ENCODE results near the gene OR10G6. TPM values are rescaled to one million over a fixed set of nuclear protein-coding genes. Genes with fewer than 3 reads are reported as not detected.

Gene OR10G6
- total RNA-seq, 4 donors from 2014 or later, result not detected

- intact Hi-C loops (cut with DNase I; ENCODE audit: low total_unique reads) (no loop called here), in situ Hi-C loops (cut with MboI; ENCODE audit: low pct_ligation_motif_present in 1 of 4, low pct_unique_long_range_greater_than_20kb in 1 of 4, low sequenced_read_pairs in 3 of 4) (no loop called here)
- Histone ChIP-seq H3K4me1 (no peaks in the 10 kb centered on the region), H3K9me3 (no peaks in the 10 kb centered on the region), H3K27ac (no peak within 1 kb of the TSS), H3K36me3 (no peaks in the 10 kb centered on the region), H3K27me3 (no peaks in the 10 kb centered on the region), H3K4me3 (no peak within 1 kb of the TSS)
- TF ChIP-seq POLR2A (IDR thresholded peaks at IDR 0.05), result no peak
- TF ChIP-seq POLR2AphosphoS5 (IDR thresholded peaks at IDR 0.05), result no peak
- no peak for TF ChIP-seq CTCF (IDR thresholded peaks at IDR 0.05)
- TF ChIP-seq EP300 (IDR thresholded peaks at IDR 0.05; ENCODE audit: low read depth), result no peak
- DNase-seq, result no peak
Measured at GRCh38 chr11:123977731-123978347, 17.1 kb downstream of the OR10G6 start, which contains the start of gene OR10S1. Gene OR10S1 (minus strand): TSS chr11:123977781. CDS start chr11:123977664, 117 bp downstream.

- Histone ChIP-seq H3K9me3 (no peaks in the 10 kb centered on the region), H3K27me3 (no peaks in the 10 kb centered on the region), H3K36me3 (no peaks in the 10 kb centered on the region), H3K27ac (no peak overlapping the region), H3K4me3 (no peak overlapping the region), H3K4me1 (no peaks in the 10 kb centered on the region)
- intact Hi-C loops (cut with DNase I; ENCODE audit: low total_unique reads) (no loop called here), in situ Hi-C loops (cut with MboI; ENCODE audit: low pct_ligation_motif_present in 1 of 4, low pct_unique_long_range_greater_than_20kb in 1 of 4, low sequenced_read_pairs in 3 of 4) (no loop called here)
- no peak for DNase-seq
- no peak for TF ChIP-seq EP300 (IDR thresholded peaks at IDR 0.05; ENCODE audit: low read depth)
- 87 to 88% methylated on average over 4 to 18 of the region's 18 CpGs for WGBS, 2 donors (ENCODE audit: low coverage in 1 of 2)
Measured at GRCh38 chr11:123976770-123977560, 18.0 kb downstream of the OR10G6 start.

GRCh38 chr11:123973816-123974215 is 21.1 kb downstream of the OR10G6 start:
- intact Hi-C loops (cut with DNase I; ENCODE audit: low total_unique reads), result no loop called here
- DNase-seq, result no peak
- TF ChIP-seq POLR2AphosphoS5 (IDR thresholded peaks at IDR 0.05) (no peak), POLR2A (IDR thresholded peaks at IDR 0.05) (no peak), CTCF (IDR thresholded peaks at IDR 0.05) (no peak), EP300 (IDR thresholded peaks at IDR 0.05; ENCODE audit: low read depth) (no peak)
- in situ Hi-C loops (cut with MboI; ENCODE audit: low pct_ligation_motif_present in 1 of 4, low pct_unique_long_range_greater_than_20kb in 1 of 4, low sequenced_read_pairs in 3 of 4), result no loop called here
- H3K36me3 ChIP-seq, result no peaks in the 10 kb centered on the region
- no peak overlapping the region for H3K27ac ChIP-seq
- no peak overlapping the region for H3K4me3 ChIP-seq
- 75 to 81% methylated on average over 1 of the region's 1 CpG for WGBS, 2 donors (ENCODE audit: low coverage in 1 of 2)
- no peaks in the 10 kb centered on the region for H3K4me1 ChIP-seq
- no peaks in the 10 kb centered on the region for H3K9me3 ChIP-seq
- no peaks in the 10 kb centered on the region for H3K27me3 ChIP-seq

DNA sequence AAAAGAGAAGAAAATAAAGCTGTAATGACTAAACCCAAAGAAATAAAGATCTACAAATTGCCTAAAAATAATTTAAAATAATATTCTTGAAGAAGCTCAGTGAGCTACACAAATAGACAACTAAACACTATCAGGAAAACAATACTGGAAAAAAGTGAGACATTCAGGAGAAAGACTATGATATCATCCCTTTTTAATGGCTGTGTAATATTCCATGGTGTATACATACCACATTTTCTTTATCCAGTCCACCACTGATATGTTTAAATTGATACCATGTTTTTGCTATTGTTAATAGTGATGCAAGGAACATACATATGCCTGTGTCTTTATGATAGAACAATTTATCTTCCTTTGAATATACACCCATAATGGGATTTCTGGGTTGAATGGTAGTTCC is 38.2 kb downstream of the OR10G6 start:
- in situ Hi-C loops (cut with MboI; ENCODE audit: low pct_ligation_motif_present in 1 of 4, low pct_unique_long_range_greater_than_20kb in 1 of 4, low sequenced_read_pairs in 3 of 4), result no loop called here
- Histone ChIP-seq H3K9me3 (no peaks in the 10 kb centered on the region), H3K4me3 (no peak overlapping the region), H3K27me3 (no peaks in the 10 kb centered on the region), H3K4me1 (no peaks in the 10 kb centered on the region), H3K27ac (no peak overlapping the region), H3K36me3 (no peaks in the 10 kb centered on the region)
- DNase-seq, result no peak
- intact Hi-C loops (cut with DNase I; ENCODE audit: low total_unique reads), result no loop called here
- no peak for TF ChIP-seq EP300 (IDR thresholded peaks at IDR 0.05; ENCODE audit: low read depth)
- TF ChIP-seq POLR2A (IDR thresholded peaks at IDR 0.05), result no peak
- no peak for TF ChIP-seq POLR2AphosphoS5 (IDR thresholded peaks at IDR 0.05)
- no peak for TF ChIP-seq CTCF (IDR thresholded peaks at IDR 0.05)

Data from transverse colon (tissue), 4 donors.